DOHH2 (cell line): ENCODE data around the gene KLRC2.
"Not testable (repeated sequence)": the region's sequence is repeated elsewhere in the genome, so short reads cannot be mapped to it uniquely, and the experiment has no call there.

Experiments used
- H3F3A ChIP-seq: fragments of 200-600 bp; sonication (generic), shearing (Covaris generic); 2 replicates; pipeline ENCODE4 v1.6.0; 2016; ENCODE audit warnings: antibody characterized with exemption, mild to moderate bottlenecking; ENCODE audit not compliant: control insufficient read depth, insufficient read depth
- H3K27ac ChIP-seq: fragments of 200-600 bp; sonication (generic); 2 replicates; pipeline ENCODE4 v1.5.1; 2014; ENCODE audit warnings: low read depth, mild to moderate bottlenecking, low read length, moderate library complexity
- H3K27me3 ChIP-seq: fragments of 200-600 bp; sonication (generic); 2 replicates; pipeline ENCODE4 v1.6.1; 2014; ENCODE audit warnings: mild to moderate bottlenecking, low read length, mixed read lengths; ENCODE audit not compliant: control insufficient read depth
- H3K36me3 ChIP-seq: fragments of 200-600 bp; sonication (generic); 2 replicates; pipeline ENCODE4 v1.6.1; 2014; ENCODE audit warnings: mild to moderate bottlenecking, low read length, moderate library complexity, mixed read lengths; ENCODE audit not compliant: control insufficient read depth
- H3K4me1 ChIP-seq: fragments of 200-600 bp; sonication (generic); 2 replicates; pipeline ENCODE4 v1.6.1; 2014; ENCODE audit warnings: mild to moderate bottlenecking, low read length, mixed read lengths; ENCODE audit not compliant: control insufficient read depth
- H3K4me2 ChIP-seq: fragments of 200-600 bp; sonication (generic); 2 replicates; pipeline ENCODE4 v1.6.0; 2014; ENCODE audit warnings: mild to moderate bottlenecking, low read length, moderate library complexity
- H3K4me3 ChIP-seq: fragments of 200-600 bp; sonication (generic); 2 replicates; pipeline ENCODE4 v1.5.1; 2014; ENCODE audit warnings: mild to moderate bottlenecking, low read length, mixed read lengths
- H3K79me2 ChIP-seq: fragments of 200-600 bp; sonication (generic); 2 replicates; pipeline ENCODE4 v1.6.1; 2014; ENCODE audit warnings: mild to moderate bottlenecking, low read length, mixed read lengths; ENCODE audit not compliant: control insufficient read depth
- H3K9me2 ChIP-seq: fragments of 200-600 bp; sonication (generic); replicated peaks from 2 replicates; pipeline ENCODE4 v1.6.1; 2014; ENCODE audit warnings: mild to moderate bottlenecking, low read length, mixed read lengths; ENCODE audit not compliant: control insufficient read depth
- H3K9me3 ChIP-seq: fragments of 200-600 bp; sonication (generic); 2 replicates; pipeline ENCODE4 v1.6.1; 2014; ENCODE audit warnings: antibody characterized with exemption, low read length, mixed read lengths; ENCODE audit not compliant: control insufficient read depth, insufficient read depth
- H4K20me1 ChIP-seq: fragments of 200-600 bp; sonication (generic); 2 replicates; pipeline ENCODE4 v1.6.0; 2014; ENCODE audit warnings: low read depth, mild to moderate bottlenecking, antibody characterized with exemption, low read length, moderate library complexity; ENCODE audit not compliant: control insufficient read depth, insufficient read depth
- EZH2phosphoT487 ChIP-seq: fragments of 200-600 bp; sonication (generic); IDR thresholded peaks from 2 replicates; pipeline ENCODE4 v1.6.1; 2017; ENCODE audit warnings: borderline replicate concordance, mild to moderate bottlenecking, antibody characterized with exemption, low read length, moderate library complexity, mixed read lengths
- TF ChIP-seq, protein P1 (sequence below): fragments of 200-600 bp; sonication (generic); IDR thresholded peaks from one replicate; pipeline ENCODE4 v1.5.1; 2014; ENCODE audit warnings: antibody characterized with exemption, mild to moderate bottlenecking, low read depth, low read length; ENCODE audit not compliant: poor library complexity, severe bottlenecking

Gene KLRC2

DNA sequence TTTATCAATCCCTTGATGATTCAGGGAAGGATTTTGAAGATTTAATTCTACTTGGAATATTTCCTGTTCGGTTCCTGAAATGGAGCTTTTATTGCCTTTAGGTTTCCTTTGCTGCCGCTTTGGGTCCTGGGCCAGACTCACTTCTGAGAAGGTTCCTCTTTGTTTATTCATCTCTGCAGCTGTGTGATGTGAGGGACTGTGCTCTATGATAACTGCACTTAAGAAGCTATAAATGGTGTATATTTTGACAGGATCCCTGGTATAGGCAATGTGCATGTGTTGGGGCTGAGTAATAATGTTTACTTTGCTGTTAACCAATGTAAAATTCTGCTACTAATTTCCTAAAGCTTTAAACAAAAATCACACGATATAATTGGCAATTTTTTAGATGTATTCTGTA is at the start of gene KLRC2:
TSS of gene KLRC2 (minus strand) at position 195 of the 400 bp plus-strand sequence. CDS start at position 171, 24 bp downstream.
- H3K27ac ChIP-seq, H4K20me1 ChIP-seq, H3K4me2 ChIP-seq, H3K79me2 ChIP-seq, H3K9me3 ChIP-seq, H3K4me3 ChIP-seq, H3F3A ChIP-seq, H3K27me3 ChIP-seq, H3K4me1 ChIP-seq, H3K9me2 ChIP-seq, H3K36me3 ChIP-seq: not testable (repeated sequence)

DNA sequence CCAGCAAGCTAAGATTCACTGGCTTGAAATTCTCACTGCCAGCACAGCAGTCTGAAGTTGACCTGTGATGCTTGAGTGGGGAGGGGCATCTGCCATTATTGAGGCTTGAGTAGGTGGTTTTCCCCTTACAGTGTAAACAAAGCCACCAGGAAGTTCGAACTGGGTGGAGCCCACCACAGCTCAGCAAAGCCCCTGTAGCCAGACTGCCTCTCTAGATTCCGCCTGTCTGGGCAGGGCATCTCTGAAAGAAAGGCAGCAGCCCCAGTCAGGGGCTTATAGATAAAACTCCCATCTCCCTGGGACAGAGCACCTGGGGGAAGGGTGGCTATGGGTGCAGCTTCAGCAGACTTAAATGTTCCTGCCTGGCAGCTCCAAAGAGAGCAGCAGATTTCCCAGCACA is 46.1 kb upstream of the KLRC2 start:
- not testable (repeated sequence) for H3K4me1 ChIP-seq, H4K20me1 ChIP-seq, H3K4me3 ChIP-seq, H3K27ac ChIP-seq, H3K9me3 ChIP-seq, H3K79me2 ChIP-seq, H3K27me3 ChIP-seq, H3K9me2 ChIP-seq, H3K36me3 ChIP-seq, H3F3A ChIP-seq, H3K4me2 ChIP-seq

DNA sequence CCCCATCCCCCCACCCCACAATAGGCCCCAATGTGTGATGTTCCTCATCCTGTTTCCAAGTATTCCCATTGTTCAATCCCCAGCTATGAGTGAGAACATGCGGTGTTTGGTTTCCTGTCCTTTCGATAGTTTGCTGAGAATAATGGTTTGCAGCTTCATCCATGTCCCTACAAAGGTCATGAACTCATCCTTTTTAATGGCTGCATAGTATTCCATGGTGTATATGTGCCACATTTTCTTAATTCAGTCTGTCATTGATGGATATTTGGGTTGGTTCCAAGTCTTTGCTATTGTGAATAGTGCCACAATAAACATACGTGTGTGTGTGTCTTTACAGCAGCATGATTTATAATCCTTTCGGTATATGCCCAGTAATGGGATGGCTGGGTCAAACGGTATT is 37.0 kb upstream of the KLRC2 start:
- H3F3A ChIP-seq, H3K4me1 ChIP-seq, H3K79me2 ChIP-seq, H3K9me2 ChIP-seq, H3K4me2 ChIP-seq, H3K4me3 ChIP-seq, H3K36me3 ChIP-seq, H4K20me1 ChIP-seq, H3K27me3 ChIP-seq, H3K27ac ChIP-seq, H3K9me3 ChIP-seq: not testable (repeated sequence)

DNA sequence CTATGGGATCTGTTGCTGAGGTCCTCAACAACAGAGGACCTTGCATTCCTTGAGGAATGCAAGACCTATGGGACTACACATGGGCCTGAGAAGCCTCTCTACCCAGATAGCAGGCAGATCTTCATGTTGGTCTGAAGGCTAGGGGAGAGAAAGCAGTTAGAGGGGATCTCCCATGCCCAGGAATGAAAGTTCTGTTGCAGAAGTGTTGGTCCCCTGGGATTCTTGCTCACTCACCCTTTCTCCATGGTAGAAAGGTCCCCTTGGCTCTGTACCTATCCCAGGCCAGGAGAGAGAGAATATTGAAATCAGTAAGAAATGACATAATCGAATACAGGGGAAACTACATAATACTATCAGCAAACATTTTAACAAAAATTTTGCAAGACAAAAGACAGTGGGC is 33.9 kb upstream of the KLRC2 start:
- no peaks in the 10 kb centered on the region; the same call in 1 of the 2 replicates for H3F3A ChIP-seq
- H3K79me2 ChIP-seq, result no peaks in the 10 kb centered on the region
- TF ChIP-seq, protein P1, sequence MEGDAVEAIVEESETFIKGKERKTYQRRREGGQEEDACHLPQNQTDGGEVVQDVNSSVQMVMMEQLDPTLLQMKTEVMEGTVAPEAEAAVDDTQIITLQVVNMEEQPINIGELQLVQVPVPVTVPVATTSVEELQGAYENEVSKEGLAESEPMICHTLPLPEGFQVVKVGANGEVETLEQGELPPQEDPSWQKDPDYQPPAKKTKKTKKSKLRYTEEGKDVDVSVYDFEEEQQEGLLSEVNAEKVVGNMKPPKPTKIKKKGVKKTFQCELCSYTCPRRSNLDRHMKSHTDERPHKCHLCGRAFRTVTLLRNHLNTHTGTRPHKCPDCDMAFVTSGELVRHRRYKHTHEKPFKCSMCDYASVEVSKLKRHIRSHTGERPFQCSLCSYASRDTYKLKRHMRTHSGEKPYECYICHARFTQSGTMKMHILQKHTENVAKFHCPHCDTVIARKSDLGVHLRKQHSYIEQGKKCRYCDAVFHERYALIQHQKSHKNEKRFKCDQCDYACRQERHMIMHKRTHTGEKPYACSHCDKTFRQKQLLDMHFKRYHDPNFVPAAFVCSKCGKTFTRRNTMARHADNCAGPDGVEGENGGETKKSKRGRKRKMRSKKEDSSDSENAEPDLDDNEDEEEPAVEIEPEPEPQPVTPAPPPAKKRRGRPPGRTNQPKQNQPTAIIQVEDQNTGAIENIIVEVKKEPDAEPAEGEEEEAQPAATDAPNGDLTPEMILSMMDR, result no peak
- TF ChIP-seq EZH2phosphoT487, result no peak
- no peaks in the 10 kb centered on the region for H3K27me3 ChIP-seq
- no peak overlapping the region for H3K27ac ChIP-seq
- H3K9me2 ChIP-seq, result no peaks in the 10 kb centered on the region
- no peak overlapping the region for H3K4me2 ChIP-seq
- no peaks in the 10 kb centered on the region for H3K9me3 ChIP-seq
- no peaks in the 10 kb centered on the region for H3K36me3 ChIP-seq
- H4K20me1 ChIP-seq, result no peaks in the 10 kb centered on the region
- no peak overlapping the region for H3K4me3 ChIP-seq
- H3K4me1 ChIP-seq, result no peaks in the 10 kb centered on the region

DNA sequence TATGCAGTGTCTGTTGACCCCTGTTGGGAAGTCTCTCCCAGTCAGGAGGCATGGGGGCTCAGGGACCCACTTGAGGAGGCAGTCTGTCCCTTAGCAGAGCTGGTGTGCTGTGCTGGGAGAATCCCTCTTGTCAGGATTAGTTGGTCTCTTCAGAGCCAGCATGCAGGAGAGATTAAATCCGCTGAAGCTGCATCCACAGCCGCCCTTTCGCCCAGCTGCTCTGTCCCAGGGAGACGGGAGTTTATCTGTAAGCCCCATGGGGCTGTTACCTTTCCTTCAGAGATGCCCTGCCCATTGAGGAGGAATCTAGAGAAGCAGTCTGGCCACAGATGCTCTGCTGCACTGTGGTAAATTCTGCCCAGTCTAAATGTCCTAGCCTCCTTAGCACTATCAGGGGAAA is 30.5 kb upstream of the KLRC2 start:
- no peaks in the 10 kb centered on the region for H3K9me2 ChIP-seq
- H3K79me2 ChIP-seq, result no peaks in the 10 kb centered on the region
- no peak overlapping the region for H3K4me2 ChIP-seq
- H3F3A ChIP-seq, result no peaks in the 10 kb centered on the region
- H3K36me3 ChIP-seq, result no peaks in the 10 kb centered on the region
- H3K27me3 ChIP-seq, result no peaks in the 10 kb centered on the region
- H3K9me3 ChIP-seq, result no peaks in the 10 kb centered on the region
- H3K4me1 ChIP-seq, result no peaks in the 10 kb centered on the region
- no peaks in the 10 kb centered on the region for H4K20me1 ChIP-seq
- H3K27ac ChIP-seq, result no peak overlapping the region
- H3K4me3 ChIP-seq, result no peak overlapping the region
- no peak for TF ChIP-seq EZH2phosphoT487
- TF ChIP-seq, protein P1, result no peak
